Gastroesophageal sphincter (tissue), 4 donors: Measurements from ENCODE around the gene EDAR. TPM values are rescaled to one million over a fixed set of nuclear protein-coding genes. Genes with fewer than 3 reads are reported as not detected.

Source experiments
- ATAC-seq: fragments of 150-250 bp; one replicate; pipeline ENCODE4 v1.9.1; 2016; ENCODE audit warnings: mild to moderate bottlenecking, moderate library complexity
- H3K27ac ChIP-seq, 4 donors: fragments of 200-600 bp; sonication (generic) in 3 of 4; 1 replicate in 3 of 4; 2 replicates in 1 of 4; pipeline ENCODE4 v1.5.1; 2016 to 2019
- H3K27me3 ChIP-seq: fragments of 200-600 bp; sonication (generic); one replicate; pipeline ENCODE4 v1.5.1; 2019
- H3K36me3 ChIP-seq, 2 donors: fragments of 200-600 bp; sonication (generic); one replicate each; pipeline ENCODE4 v1.5.1; 2019; ENCODE audit warnings: control low read depth in 1 of 2
- H3K4me1 ChIP-seq, 3 donors: fragments of 200-600 bp; sonication (generic); 1 replicate in 2 of 3; 2 replicates in 1 of 3; pipeline ENCODE4 v1.5.1; 2016 to 2019; ENCODE audit warnings: control low read depth in 2 of 3
- H3K4me3 ChIP-seq, 2 donors: fragments of 200-600 bp; sonication (generic); one replicate each; pipeline ENCODE4 v1.5.1; 2019; ENCODE audit warnings: mild to moderate bottlenecking in 1 of 2, moderate library complexity in 1 of 2
- H3K9me3 ChIP-seq, 3 donors: fragments of 200-600 bp; sonication (generic); one replicate each; pipeline ENCODE4 v1.5.1; 2017 to 2019; ENCODE audit warnings: control low read depth in 2 of 3
- CTCF ChIP-seq, 4 experiments: fragments of 200-600 bp in 2 of 4; fragments of 450-650 bp in 2 of 4; sonication (generic) in 1 of 4; IDR thresholded peaks; one replicate each; pipeline ENCODE4 v1.5.1; 2017 to 2019; ENCODE audit warnings: antibody characterized with exemption in 4 of 4, mild to moderate bottlenecking in 2 of 4, moderate library complexity in 2 of 4
- EP300 ChIP-seq: sonication (generic); formaldehyde crosslinking; IDR thresholded peaks from one replicate; pipeline ENCODE4 v1.6.1; 2017; ENCODE audit warnings: antibody characterized with exemption, mild to moderate bottlenecking
- POLR2A ChIP-seq, 2 donors: fragments of 450-650 bp; IDR thresholded peaks; one replicate each; pipeline ENCODE4 v1.6.1; 2017; ENCODE audit warnings: antibody characterized with exemption in 2 of 2, mild to moderate bottlenecking in 2 of 2, moderate library complexity in 1 of 2
- POLR2AphosphoS5 ChIP-seq: sonication (generic); formaldehyde crosslinking; IDR thresholded peaks from one replicate; pipeline ENCODE4 v1.6.1; 2017; ENCODE audit warnings: antibody characterized with exemption
- WGBS, 2 donors: methylation state at CpG; one replicate each; pipeline ENCODE4 v1.1.5; 2018; ENCODE audit warnings: low coverage in 1 of 2; 5-methylcytosine and 5-hydroxymethylcytosine counted together
- total RNA-seq, 4 donors: library from RNA; depleted of rRNA; stranded (reverse); fragments of >200 nt; gene quantifications; one replicate each; pipeline ENCODE4 v1.1.0, GENCODE V29; 2016

Gene EDAR
- total RNA-seq, 4 donors from 2014 or later, result 0.92 TPM; not detected in 3

- Histone ChIP-seq H3K4me3 (no peak overlapping the region), H3K27ac (no peak overlapping the region), H3K27me3 (no peaks in the 10 kb centered on the region), H3K9me3 (no peaks in the 10 kb centered on the region), H3K4me1 (no peaks in the 10 kb centered on the region), H3K36me3 (no peaks in the 10 kb centered on the region)
- TF ChIP-seq POLR2AphosphoS5, result no peak
- no peak for TF ChIP-seq EP300
- TF ChIP-seq CTCF (IDR thresholded peaks at IDR 0.05), result no peak
- no peak for TF ChIP-seq POLR2A (IDR thresholded peaks at IDR 0.05)
- WGBS, 2 donors, result 100% methylated on average over 3 of the region's 3 CpGs; no CpG with 5 or more reads in 1 of the 2 donors
- ATAC-seq, result no peak
Observed at GRCh38 chr2:108979461-108979860, 9.6 kb downstream of the EDAR start.

- TF ChIP-seq EP300, result no peak
- no peak for TF ChIP-seq CTCF (IDR thresholded peaks at IDR 0.05)
- TF ChIP-seq POLR2AphosphoS5, result no peak
- no peak for TF ChIP-seq POLR2A (IDR thresholded peaks at IDR 0.05)
- ATAC-seq, result peak; percentile 38
- WGBS, 2 donors, result 6 to 8% methylated on average over 4 to 6 of the region's 7 CpGs
Observed at GRCh38 chr2:108978709-108979111, 10.3 kb downstream of the EDAR start.

DNA sequence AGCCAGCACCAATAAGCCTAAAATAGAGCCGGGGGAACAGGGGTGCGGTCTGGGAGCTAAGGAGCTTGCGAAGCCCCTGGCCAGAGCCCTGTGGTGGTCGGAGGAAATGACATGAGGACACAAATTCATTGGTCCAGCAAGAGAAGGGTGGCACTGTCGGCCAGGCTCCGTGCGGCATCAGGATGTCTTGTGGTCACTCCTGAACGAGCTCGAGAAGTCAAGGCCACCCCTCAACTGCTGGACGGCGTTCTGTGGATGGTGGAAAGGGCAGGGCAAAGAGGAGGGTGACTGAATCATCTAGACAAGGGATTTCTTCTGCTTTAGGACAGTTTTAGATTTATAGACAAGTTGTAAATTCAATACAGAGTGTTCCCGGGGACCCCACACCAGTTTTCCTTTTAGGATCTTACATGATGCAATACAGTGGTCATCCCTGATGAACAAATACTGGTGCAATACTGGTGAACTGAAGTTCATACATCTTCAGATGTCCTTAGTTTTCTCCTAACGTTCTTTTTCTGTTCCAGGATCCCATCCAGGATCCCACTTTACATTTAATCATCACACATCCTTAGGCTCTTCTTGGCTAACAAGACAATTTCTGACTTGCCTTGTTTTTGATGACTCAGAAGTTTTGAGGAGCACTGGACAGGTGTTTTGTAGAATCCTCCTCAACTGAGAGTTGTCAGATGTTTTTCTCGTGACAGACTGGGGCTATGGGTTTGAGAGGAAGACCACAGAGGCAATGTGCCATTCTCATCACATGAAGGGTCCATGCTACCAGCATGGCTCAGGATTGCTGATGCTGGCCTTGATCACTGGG, 13.2 kb downstream of the EDAR start:
- H3K27ac ChIP-seq, result no peak overlapping the region
- H3K36me3 ChIP-seq, result no peaks in the 10 kb centered on the region
- H3K4me1 ChIP-seq, result no peaks in the 10 kb centered on the region
- H3K4me3 ChIP-seq, result no peak overlapping the region
- peaks cover 10% of the 10 kb centered on the region for H3K27me3 ChIP-seq
- TF ChIP-seq EP300, result no peak
- no peak for TF ChIP-seq POLR2AphosphoS5
- no peak for TF ChIP-seq POLR2A (IDR thresholded peaks at IDR 0.05)
- no peak for TF ChIP-seq CTCF (IDR thresholded peaks at IDR 0.05)
- ATAC-seq, result no peak
- 90 to 91% methylated on average over 5 to 14 of the region's 14 CpGs for WGBS, 2 donors
- no peaks in the 10 kb centered on the region for H3K9me3 ChIP-seq

More at GRCh38 chr2:108978709-108979111, 10.3 kb downstream of the EDAR start:
- Histone ChIP-seq H3K4me1 (no peaks in the 10 kb centered on the region), H3K9me3 (no peaks in the 10 kb centered on the region), H3K4me3 (no peak overlapping the region), H3K36me3 (no peaks in the 10 kb centered on the region), H3K27me3 (no peaks in the 10 kb centered on the region), H3K27ac (no peak overlapping the region)

DNA sequence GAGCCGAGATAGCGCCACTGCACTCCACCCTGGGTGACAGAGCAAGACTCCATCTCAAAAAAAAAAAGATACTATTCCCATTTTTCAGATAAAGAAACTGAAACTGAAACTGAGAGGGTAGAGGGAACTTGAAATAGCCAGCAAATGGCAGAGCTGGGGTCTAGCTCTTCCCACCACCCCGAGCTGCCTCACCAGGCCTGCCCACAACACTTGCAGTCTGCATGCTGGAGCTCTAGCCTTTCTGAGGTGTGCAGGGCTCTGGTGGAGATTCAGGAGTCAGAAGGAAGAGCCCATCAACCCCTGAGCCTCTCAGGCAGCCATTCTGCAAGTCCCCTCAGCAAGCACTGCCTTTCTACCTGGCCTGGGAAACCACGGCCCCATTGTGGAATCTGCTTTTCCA, 14.3 kb downstream of the EDAR start:
- H3K4me1 ChIP-seq, result no peaks in the 10 kb centered on the region
- WGBS, 2 donors, result 80 to 91% methylated on average over 1 to 3 of the region's 4 CpGs
- no peak for ATAC-seq
- TF ChIP-seq POLR2AphosphoS5 (no peak), EP300 (no peak), POLR2A (IDR thresholded peaks at IDR 0.05) (no peak), CTCF (IDR thresholded peaks at IDR 0.05) (no peak)
- H3K27ac ChIP-seq, result no peak overlapping the region
- H3K36me3 ChIP-seq, result no peaks in the 10 kb centered on the region
- peaks cover 10% of the 10 kb centered on the region for H3K27me3 ChIP-seq
- H3K9me3 ChIP-seq, result no peaks in the 10 kb centered on the region
- H3K4me3 ChIP-seq, result no peak overlapping the region

GRCh38 chr2:108972663-108973062, 16.4 kb downstream of the EDAR start:
- no peaks in the 10 kb centered on the region for H3K4me1 ChIP-seq
- WGBS, 2 donors, result 81 to 92% methylated on average over 4 to 6 of the region's 6 CpGs
- no peak overlapping the region for H3K4me3 ChIP-seq
- H3K36me3 ChIP-seq, result no peaks in the 10 kb centered on the region
- H3K27me3 ChIP-seq, result peaks cover 10% of the 10 kb centered on the region
- no peaks in the 10 kb centered on the region for H3K9me3 ChIP-seq
- ATAC-seq, result no peak
- H3K27ac ChIP-seq, result no peak overlapping the region
- TF ChIP-seq POLR2A (IDR thresholded peaks at IDR 0.05) (no peak), POLR2AphosphoS5 (no peak), EP300 (no peak), CTCF (IDR thresholded peaks at IDR 0.05) (no peak)
